GM12878 (cell line): ENCODE results near the gene EYA2. TPM values are rescaled to one million over a fixed set of nuclear protein-coding genes. Genes with fewer than 3 reads are reported as not detected.
A peak's percentile ranks its signal among the peaks of the same experiment; 100 is the strongest.

Source experiments
- ATAC-seq: fragments of 200-7000 bp; cut with Tn5 transposase; 3 replicates; pipeline ENCODE4 v1.9.1; 2020; ENCODE audit warnings: mild to moderate bottlenecking, moderate library complexity
- BruUV-seq: library from RNA; stranded (reverse); fragments of 400-500 nt; replicated peaks from 2 replicates; lab custom pipeline; 2021; lab: Mats Ljungman, UMichigan
- CTCF ChIA-PET: fragments of 300-600 bp; sonication (Branson Sonifier 250); formaldehyde crosslinking; extraction: SDS; loops from one replicate; lab custom pipeline; 2021; ENCODE audit warnings: inconsistent platforms; lab: Yijun Ruan, JAX
- POLR2A ChIA-PET: fragments of 350-600 bp; formaldehyde crosslinking; extraction: SDS; loops from one replicate; lab custom pipeline; 2021; ENCODE audit warnings: inconsistent platforms; lab: Charles Lee
- RAD21 ChIA-PET: fragments of 300-600 bp; sonication (Branson Sonifier 250); formaldehyde crosslinking; loops from one replicate; lab custom pipeline; 2023; ENCODE audit warnings: antibody characterized with exemption; ENCODE audit not compliant: unreplicated experiment; lab: Charles Lee
- SMC1A ChIA-PET: fragments of 300-600 bp; sonication (Branson Sonifier 250); formaldehyde crosslinking; loops from one replicate; lab custom pipeline; 2023; ENCODE audit not compliant: unreplicated experiment, uncharacterized antibody; lab: Charles Lee
- DNase-seq: peaks from one replicate; pipeline ENCODE4 v3.0.0-alpha.2; 2011; ENCODE audit warnings: low read depth, low spot score
- FAIRE-seq: peaks from 3 replicates; lab custom pipeline; 2011; peaks lifted over from hg19 to GRCh38; lab: Jason Lieb, UNC
- H2AFZ ChIP-seq: 2 replicates; pipeline ENCODE4 v1.6.0; 2011; ENCODE audit warnings: low read depth, low read length, control low read depth; ENCODE audit not compliant: control insufficient read depth
- H3K27ac ChIP-seq: 2 replicates; pipeline ENCODE4 v1.5.1; 2011; ENCODE audit warnings: control low read depth; ENCODE audit not compliant: control insufficient read depth, insufficient read depth
- H3K27me3 ChIP-seq, 2 experiments: replicated peaks in 1 of 2; 2 replicates each; pipeline versions ENCODE4 v1.6.0 to v1.6.1; 2011; ENCODE audit warnings: low read length in 1 of 2; ENCODE audit not compliant: control insufficient read depth in 2 of 2, insufficient read depth in 2 of 2
- H3K36me3 ChIP-seq, 2 experiments: 2 replicates each; pipeline ENCODE4 v1.5.1; 2011; ENCODE audit warnings: low read length in 1 of 2; ENCODE audit not compliant: control insufficient read depth in 2 of 2, insufficient read depth in 2 of 2
- H3K4me1 ChIP-seq: 2 replicates; pipeline ENCODE4 v1.6.1; 2011; ENCODE audit warnings: mild to moderate bottlenecking, low read length, moderate library complexity, mixed read lengths; ENCODE audit not compliant: control insufficient read depth, insufficient read depth
- H3K4me2 ChIP-seq: 2 replicates; pipeline ENCODE4 v1.6.0; 2011; ENCODE audit warnings: control low read depth; ENCODE audit not compliant: control insufficient read depth, insufficient read depth
- H3K4me3 ChIP-seq: fragments of 200-600 bp; sonication (generic); 2 replicates; pipeline ENCODE4 v1.5.1; 2016
- H3K79me2 ChIP-seq: 2 replicates; pipeline ENCODE4 v1.6.0; 2011; ENCODE audit warnings: low read length; ENCODE audit not compliant: control insufficient read depth, insufficient read depth
- H3K9ac ChIP-seq: 2 replicates; pipeline ENCODE4 v1.8.0; 2011; ENCODE audit warnings: low read length, control low read depth, mixed read lengths; ENCODE audit not compliant: control insufficient read depth, insufficient read depth
- H3K9me3 ChIP-seq: replicated peaks from 3 replicates; pipeline ENCODE4 v1.5.1; 2011; ENCODE audit warnings: mild to moderate bottlenecking, low read length; ENCODE audit not compliant: control insufficient read depth, insufficient read depth
- H4K20me1 ChIP-seq: 2 replicates; pipeline ENCODE4 v1.6.0; 2011; ENCODE audit not compliant: control insufficient read depth, insufficient read depth
- ASH2L ChIP-seq: fragments of 300-600, 200-600 bp; sonication (generic); IDR thresholded peaks from 2 replicates; pipeline ENCODE4 v1.6.1; 2017; ENCODE audit warnings: low read depth, mild to moderate bottlenecking, borderline replicate concordance
- CHD2 ChIP-seq: IDR thresholded peaks from 2 replicates; pipeline ENCODE4 v1.6.1; 2011; ENCODE audit warnings: low read depth, low read length, improper control_type of control experiment, borderline replicate concordance
- DPF2 ChIP-seq: fragments of 450-650 bp; IDR thresholded peaks from 2 replicates; pipeline ENCODE4 v1.6.1; 2017; ENCODE audit warnings: mild to moderate bottlenecking
- ETV6 ChIP-seq, 2 experiments: fragments of 450-650 bp in 1 of 2; IDR thresholded peaks in 1 of 2; conservative IDR thresholded peaks in 1 of 2; 2 replicates each; pipeline ENCODE4 v1.6.1; 2014; ENCODE audit warnings: antibody characterized with exemption in 1 of 2, borderline replicate concordance in 1 of 2, low read depth in 1 of 2, mild to moderate bottlenecking in 1 of 2, moderate library complexity in 1 of 2
- JUND ChIP-seq: IDR thresholded peaks from 2 replicates; pipeline ENCODE4 v1.6.1; 2012; ENCODE audit warnings: low read depth, mild to moderate bottlenecking, low read length, improper control_type of control experiment, moderate library complexity
- MEF2A ChIP-seq: IDR thresholded peaks from 2 replicates; pipeline ENCODE4 v1.6.1; 2011; ENCODE audit warnings: low read depth, mild to moderate bottlenecking, low read length, moderate library complexity; ENCODE audit not compliant: insufficient read depth
- PKNOX1 ChIP-seq: fragments of 450-650 bp; IDR thresholded peaks from 2 replicates; pipeline ENCODE4 v1.6.1; 2016; ENCODE audit warnings: mild to moderate bottlenecking
- SREBF1 ChIP-seq: IDR thresholded peaks from 2 replicates; pipeline ENCODE4 v1.6.1; 2012; ENCODE audit warnings: mild to moderate bottlenecking, low read length
- YBX1 ChIP-seq: fragments of 450-650 bp; IDR thresholded peaks from 2 replicates; pipeline ENCODE4 v1.6.1; 2016; ENCODE audit warnings: antibody characterized with exemption
- WGBS: methylation state at CpG from one replicate; pipeline ENCODE4 v1.1.6; 2016; ENCODE audit warnings: low lambda C conversion rate; ENCODE audit not compliant: insufficient replicate concordance, insufficient coverage; ENCODE audit errors: missing lambda C conversion rate; 5-methylcytosine and 5-hydroxymethylcytosine counted together
- in situ Hi-C: fragments of 300-500 bp; cut with MboI; formaldehyde crosslinking; loops from 9 replicates; pipeline ENCODE4 v1.14.3; 2018; ENCODE audit warnings: mixed read lengths
- intact Hi-C: fragments of 100-400 bp; cut with micrococcal nuclease; formaldehyde crosslinking; loops from one replicate; pipeline ENCODE4 v1.14.2; 2022; ENCODE audit not compliant: unreplicated experiment
- polyA plus RNA-seq, 11 experiments: library from polyadenylated mRNA; depleted of rRNA in 4 of 11; unstranded in 6 of 11; stranded (reverse) in 5 of 11; fragments of >200 nt; fragmentation: Nextera tagmentation in 4 of 11; fragmentation: Illumina TruSeq in 1 of 11; extraction: Ambion mirVana in 4 of 11; extraction: Trizol in 1 of 11; gene quantifications; 1 replicate in 1 of 11; 2 replicates in 10 of 11; pipeline versions ENCODE4 v1.2.1 to v1.2.3, GENCODE V29; 2011 to 2016; ENCODE audit warnings: inconsistent platforms in 2 of 11, missing spikeins in 2 of 11, low read depth in 1 of 11
- total RNA-seq, 4 experiments: library from RNA; depleted of rRNA in 3 of 4; stranded (reverse); fragments of >200 nt in 3 of 4; fragmentation: Illumina TruSeq in 1 of 4; extraction: Trizol in 1 of 4; gene quantifications; 2 replicates each; pipeline versions ENCODE4 v1.2.1 to v1.2.3, GENCODE V29; 2013 to 2021
- TF ChIP-seq, protein P1 (sequence below): fragments of 450-650 bp; IDR thresholded peaks from 2 replicates; pipeline ENCODE4 v1.6.1; 2017; ENCODE audit warnings: low read depth, mild to moderate bottlenecking, moderate library complexity

Gene EYA2
- total and polyA plus RNA-seq, 10 of the 15 experiments (the other 5 are each of a cell fraction or from before 2014, with no cell fraction given) = 0.20 TPM; not detected in 9

DNA sequence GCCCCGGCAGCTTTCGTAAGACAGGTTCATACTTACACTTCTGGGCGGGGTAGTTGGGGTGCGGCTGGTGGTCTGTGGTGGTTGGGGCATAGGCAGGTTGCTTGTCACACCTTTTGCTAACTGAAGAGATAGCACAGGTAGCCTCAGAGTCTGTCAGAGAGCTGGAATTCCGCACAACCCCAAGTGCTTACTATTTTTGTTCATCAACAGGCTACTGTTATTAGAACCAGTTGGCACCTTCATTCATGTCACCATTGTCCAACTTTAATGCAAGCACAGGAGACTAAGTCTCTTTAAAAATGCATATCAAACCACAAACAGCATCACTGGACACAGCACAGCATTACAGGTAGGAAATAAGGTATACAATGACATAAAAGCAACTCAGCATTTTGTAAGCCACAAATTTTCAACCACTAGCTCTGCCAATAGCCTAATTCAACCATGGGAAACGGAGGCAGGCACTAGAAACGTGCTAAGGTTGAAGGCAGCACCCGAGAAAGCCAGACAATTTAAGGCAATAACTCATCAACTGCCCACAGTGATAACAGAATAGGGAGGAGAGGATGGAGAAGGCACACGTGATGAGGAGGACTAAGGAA lies 318.1 kb downstream of the EYA2 start:
- Histone ChIP-seq H3K79me2 (no peaks in the 10 kb centered on the region), H4K20me1 (no peaks in the 10 kb centered on the region), H2AFZ (no peak overlapping the region), H3K4me3 (no peak overlapping the region), H3K27me3 (no peaks in the 10 kb centered on the region), H3K9me3 (no peaks in the 10 kb centered on the region), H3K4me2 (no peak overlapping the region), H3K36me3 (peaks cover 29 to 63% of the 10 kb centered on the region in 2 experiments), H3K9ac (no peak overlapping the region), H3K27ac (no peak overlapping the region), H3K4me1 (no peaks in the 10 kb centered on the region)
- no peak for FAIRE-seq
- no TSS peak for BruUV-seq
- CTCF ChIA-PET = interaction anchor here (1.5 to 2.2 kb wide), 2 partner anchors 60 to 171 kb away, joined by 6 to 10 read pairs; no protein-coding TSS in a partner anchor
- DNase-seq = no peak
- intact Hi-C loops (no loop called here), in situ Hi-C loops (no loop called here)
- TF ChIP-seq JUND (no peak), ETV6 (conservative IDR thresholded peaks at IDR 0.05 in 1 of 2, IDR thresholded peaks at IDR 0.05 in 1 of 2; ENCODE audit: borderline replicate concordance in 1 of 2, low read depth in 1 of 2) (0 out of 4 replicates have a peak, but pooled peaks of 1 of the 2 experiments have one; percentile 51)
- ATAC-seq = no peak
- 95% methylated on average over 9 of the region's 9 CpGs for WGBS
- SMC1A ChIA-PET = interaction anchor here (0.6 to 1.8 kb wide), 8 partner anchors 14 to 202 kb away, joined by 3 to 8 read pairs (median 4); no protein-coding TSS in a partner anchor
- RAD21 ChIA-PET = interaction anchor here (1.4 kb wide), 1 partner anchor 12 kb away, joined by 3 read pairs; no protein-coding TSS in a partner anchor
- POLR2A ChIA-PET = interaction anchor here (0.6 to 0.7 kb wide), 2 partner anchors 14 to 171 kb away, joined by 3 read pairs; no protein-coding TSS in a partner anchor

GRCh38 chr20:47213966-47214365 lies 319.3 kb downstream of the EYA2 start:
- peaks cover 29 to 54% of the 10 kb centered on the region in 2 experiments for H3K36me3 ChIP-seq
- ChIA-PET RAD21 (interaction anchor here (1.4 kb wide), 1 partner anchor 13 kb away, joined by 3 read pairs; no protein-coding TSS in a partner anchor), POLR2A (interaction anchor here (0.8 kb wide), 1 partner anchor 170 kb away, joined by 4 read pairs; no protein-coding TSS in a partner anchor), CTCF (interaction anchor here (1.5 to 2.2 kb wide), 2 partner anchors 59 to 170 kb away, joined by 6 to 10 read pairs; no protein-coding TSS in a partner anchor), SMC1A (interaction anchor here (1.0 to 1.8 kb wide), 7 partner anchors 14 to 170 kb away, joined by 3 to 8 read pairs (median 3); no protein-coding TSS in a partner anchor)
- no peak overlapping the region for H2AFZ ChIP-seq
- FAIRE-seq (no peak), DNase-seq (no peak), ATAC-seq (no peak)
- intact Hi-C loops (no loop called here), in situ Hi-C loops (no loop called here)
- no peaks in the 10 kb centered on the region for H4K20me1 ChIP-seq
- no TSS peak for BruUV-seq
- H3K9ac ChIP-seq = no peak overlapping the region
- no peaks in the 10 kb centered on the region for H3K9me3 ChIP-seq
- H3K79me2 ChIP-seq = no peaks in the 10 kb centered on the region
- H3K4me2 ChIP-seq = no peak overlapping the region
- H3K4me1 ChIP-seq = no peaks in the 10 kb centered on the region
- no peaks in the 10 kb centered on the region for H3K27me3 ChIP-seq
- no peak overlapping the region for H3K27ac ChIP-seq
- no peak overlapping the region for H3K4me3 ChIP-seq
- 96% methylated on average over 9 of the region's 9 CpGs for WGBS
- TF ChIP-seq CHD2 = no peak
- TF ChIP-seq, protein P1, sequence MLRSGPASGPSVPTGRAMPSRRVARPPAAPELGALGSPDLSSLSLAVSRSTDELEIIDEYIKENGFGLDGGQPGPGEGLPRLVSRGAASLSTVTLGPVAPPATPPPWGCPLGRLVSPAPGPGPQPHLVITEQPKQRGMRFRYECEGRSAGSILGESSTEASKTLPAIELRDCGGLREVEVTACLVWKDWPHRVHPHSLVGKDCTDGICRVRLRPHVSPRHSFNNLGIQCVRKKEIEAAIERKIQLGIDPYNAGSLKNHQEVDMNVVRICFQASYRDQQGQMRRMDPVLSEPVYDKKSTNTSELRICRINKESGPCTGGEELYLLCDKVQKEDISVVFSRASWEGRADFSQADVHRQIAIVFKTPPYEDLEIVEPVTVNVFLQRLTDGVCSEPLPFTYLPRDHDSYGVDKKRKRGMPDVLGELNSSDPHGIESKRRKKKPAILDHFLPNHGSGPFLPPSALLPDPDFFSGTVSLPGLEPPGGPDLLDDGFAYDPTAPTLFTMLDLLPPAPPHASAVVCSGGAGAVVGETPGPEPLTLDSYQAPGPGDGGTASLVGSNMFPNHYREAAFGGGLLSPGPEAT = no peak
- no peak for TF ChIP-seq SREBF1
- TF ChIP-seq ASH2L = no peak
- no peak for TF ChIP-seq DPF2
- TF ChIP-seq MEF2A = no peak
- TF ChIP-seq PKNOX1 = no peak
- TF ChIP-seq YBX1 = no peak
